WI38 (cell line): Measurements from ENCODE around the gene PTGES3L.
"Not testable (repeated sequence)": the region's sequence is repeated elsewhere in the genome, so short reads cannot be mapped to it uniquely, and the experiment has no call there.

Source experiments
- H3K4me3 ChIP-seq: 2 replicates; pipeline ENCODE4 v1.5.1; 2011; ENCODE audit warnings: low read depth, mild to moderate bottlenecking, control low read depth, low read length
- TF ChIP-seq, protein P1 (sequence below): IDR thresholded peaks from 2 replicates; pipeline ENCODE4 v1.5.1; 2012; ENCODE audit warnings: low read depth, mild to moderate bottlenecking, control low read depth, low read length

The PTGES3L gene

DNA sequence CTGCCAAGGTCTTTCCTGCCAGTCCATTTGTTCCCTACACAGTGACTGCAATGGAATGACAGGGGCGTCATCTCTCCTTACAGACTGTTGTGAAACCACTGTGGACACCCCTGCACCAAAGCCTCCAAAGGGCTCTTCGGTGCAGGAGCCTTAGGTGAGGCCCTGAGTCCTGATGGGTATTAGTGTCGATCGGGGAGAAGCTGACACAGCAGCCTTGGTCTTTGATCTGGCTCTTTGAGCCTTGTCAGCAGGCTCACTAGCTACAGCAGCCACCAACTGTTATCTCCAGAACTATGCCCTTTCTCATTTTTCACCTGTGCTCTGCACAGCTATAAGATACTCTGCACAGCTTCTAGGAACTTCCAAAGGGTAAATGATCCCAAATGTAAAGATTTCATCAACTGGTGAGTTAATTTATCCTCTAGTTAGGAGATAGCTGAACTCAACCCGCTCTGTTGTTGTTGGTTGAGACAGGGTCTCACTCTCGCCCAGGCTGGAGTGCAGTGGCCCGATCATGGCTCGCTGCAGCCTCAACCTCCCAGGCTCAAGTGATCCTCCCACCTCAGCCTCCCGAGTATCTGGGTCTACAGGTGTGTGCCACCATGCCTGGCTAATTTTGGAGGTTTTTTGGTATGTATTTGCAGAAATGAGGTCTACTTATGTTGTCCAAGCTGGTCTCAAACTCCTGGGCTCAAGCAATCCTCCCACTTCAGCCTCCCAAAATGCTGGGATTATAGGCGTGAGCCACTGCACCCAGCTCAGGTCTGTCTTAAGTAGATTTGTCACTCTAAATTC is 59.6 kb downstream of the PTGES3L start:
- H3K4me3 ChIP-seq = no peak overlapping the region
- TF ChIP-seq, protein P1, sequence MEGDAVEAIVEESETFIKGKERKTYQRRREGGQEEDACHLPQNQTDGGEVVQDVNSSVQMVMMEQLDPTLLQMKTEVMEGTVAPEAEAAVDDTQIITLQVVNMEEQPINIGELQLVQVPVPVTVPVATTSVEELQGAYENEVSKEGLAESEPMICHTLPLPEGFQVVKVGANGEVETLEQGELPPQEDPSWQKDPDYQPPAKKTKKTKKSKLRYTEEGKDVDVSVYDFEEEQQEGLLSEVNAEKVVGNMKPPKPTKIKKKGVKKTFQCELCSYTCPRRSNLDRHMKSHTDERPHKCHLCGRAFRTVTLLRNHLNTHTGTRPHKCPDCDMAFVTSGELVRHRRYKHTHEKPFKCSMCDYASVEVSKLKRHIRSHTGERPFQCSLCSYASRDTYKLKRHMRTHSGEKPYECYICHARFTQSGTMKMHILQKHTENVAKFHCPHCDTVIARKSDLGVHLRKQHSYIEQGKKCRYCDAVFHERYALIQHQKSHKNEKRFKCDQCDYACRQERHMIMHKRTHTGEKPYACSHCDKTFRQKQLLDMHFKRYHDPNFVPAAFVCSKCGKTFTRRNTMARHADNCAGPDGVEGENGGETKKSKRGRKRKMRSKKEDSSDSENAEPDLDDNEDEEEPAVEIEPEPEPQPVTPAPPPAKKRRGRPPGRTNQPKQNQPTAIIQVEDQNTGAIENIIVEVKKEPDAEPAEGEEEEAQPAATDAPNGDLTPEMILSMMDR = no peak

DNA sequence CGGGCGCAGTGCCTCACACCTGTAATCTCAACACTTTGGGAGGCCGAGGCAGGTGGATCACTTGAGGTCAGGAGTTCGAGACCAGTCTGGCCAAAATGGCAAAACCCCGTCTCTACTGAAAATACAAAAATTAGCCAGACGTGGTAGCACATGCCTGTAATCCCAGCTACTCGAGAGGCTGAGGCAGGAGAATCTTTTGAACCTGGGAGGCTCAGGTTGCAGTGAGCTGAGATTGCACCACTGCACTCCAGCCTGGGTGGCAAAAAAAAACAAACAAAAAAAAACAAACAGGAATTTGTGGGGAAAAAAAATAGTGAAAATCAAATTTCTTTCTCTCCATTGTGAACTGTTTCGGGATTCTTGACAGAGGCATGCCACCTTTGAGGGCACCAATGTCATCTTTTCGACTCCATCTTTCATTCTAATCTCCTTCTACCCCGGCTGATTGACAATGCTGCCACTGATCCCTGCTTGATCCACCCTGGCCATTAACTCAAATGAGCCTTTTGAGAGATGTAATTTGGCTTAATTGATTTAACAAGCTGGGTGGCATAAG is 60.3 kb downstream of the PTGES3L start:
- H3K4me3 ChIP-seq = not testable (repeated sequence)

DNA sequence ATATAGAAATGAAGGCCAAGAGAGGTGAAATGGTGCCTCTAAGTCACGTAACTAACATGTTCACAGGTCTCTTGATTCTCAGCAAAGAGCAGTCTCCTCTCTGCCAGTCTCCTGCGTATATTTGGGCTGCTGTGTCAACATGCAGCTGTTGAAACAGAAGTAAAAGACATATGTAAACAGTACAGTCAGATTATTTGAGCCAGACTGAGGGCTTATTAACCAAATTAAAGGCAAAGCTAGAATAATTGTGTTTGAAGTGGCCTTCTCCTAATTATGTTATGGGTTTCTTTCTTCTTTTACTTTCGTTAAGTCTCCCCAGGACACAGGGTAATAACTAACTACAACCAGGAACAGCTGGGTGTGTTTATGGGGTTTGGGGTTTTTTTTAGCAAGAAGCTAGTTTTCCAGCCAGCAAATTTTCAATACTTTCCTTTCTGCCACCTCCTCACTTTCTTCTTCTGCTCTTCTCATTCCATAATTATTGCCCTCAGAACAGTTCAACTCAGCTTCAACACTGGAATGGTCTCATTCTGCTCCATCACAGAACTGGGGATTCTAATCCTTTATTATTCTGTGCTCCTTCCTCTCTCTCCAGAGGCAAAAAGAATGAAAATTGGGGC is 60.9 kb downstream of the PTGES3L start:
- TF ChIP-seq, protein P1 = no peak
- no peak overlapping the region for H3K4me3 ChIP-seq
